HepG2 (cell line): Measurements from ENCODE around the gene MYO1E. TPM values are rescaled to one million over a fixed set of nuclear protein-coding genes. Genes with fewer than 3 reads are reported as not detected.

Source experiments
- ARNT ChIP-seq: fragments of 450-650 bp; IDR thresholded peaks from 2 replicates; pipeline ENCODE4 v1.6.1; 2017
- ATF4 ChIP-seq, 2 experiments: fragments of 450-650 bp in 1 of 2; sonication (generic) in 1 of 2; formaldehyde crosslinking; IDR thresholded peaks; 2 replicates each; pipeline versions ENCODE4 v1.5.0 to v1.8.0; 2020 to 2022; ENCODE audit warnings: mild to moderate bottlenecking in 1 of 2, missing genetic modification reagents in 1 of 2
- DR1 ChIP-seq: sonication (generic); formaldehyde crosslinking; IDR thresholded peaks from 2 replicates; pipeline ENCODE4 v1.8.0; 2021; ENCODE audit warnings: mild to moderate bottlenecking, missing genetic modification reagents, inconsistent platforms
- GLI4 ChIP-seq: sonication (generic); formaldehyde crosslinking; IDR thresholded peaks from 2 replicates; pipeline ENCODE4 v1.5.1; 2020; ENCODE audit warnings: missing genetic modification reagents, mild to moderate bottlenecking, moderate library complexity, borderline replicate concordance
- GPN1 ChIP-seq: sonication (generic); formaldehyde crosslinking; IDR thresholded peaks from 2 replicates; pipeline ENCODE4 v1.5.1; 2020; ENCODE audit warnings: missing genetic modification reagents, borderline replicate concordance
- GTF2F1 ChIP-seq: fragments of 150-350 bp; IDR thresholded peaks from 2 replicates; pipeline ENCODE4 v1.6.1; 2014; ENCODE audit warnings: low read length
- HDAC2 ChIP-seq: sonication (generic); formaldehyde crosslinking; IDR thresholded peaks from 2 replicates; pipeline ENCODE4 v1.4.0; 2020; ENCODE audit warnings: missing genetic modification reagents
- HNRNPLL ChIP-seq: fragments of 200-400 bp; formaldehyde crosslinking; IDR thresholded peaks from 2 replicates; pipeline ENCODE4 v1.6.1; 2017; ENCODE audit warnings: mild to moderate bottlenecking, low read depth, low read length; ENCODE audit not compliant: poor library complexity, severe bottlenecking
- HOMEZ ChIP-seq: IDR thresholded peaks from 2 replicates; pipeline ENCODE4 v1.6.1; 2016; ENCODE audit warnings: low read depth
- MAZ ChIP-seq, 2 experiments: sonication (generic) in 1 of 2; formaldehyde crosslinking in 1 of 2; IDR thresholded peaks; 2 replicates each; pipeline versions ENCODE4 v1.5.0 to v1.6.1; 2012 to 2020; ENCODE audit warnings: low read depth in 2 of 2, mild to moderate bottlenecking in 2 of 2, borderline replicate concordance in 1 of 2, improper control_type of control experiment in 1 of 2, low read length in 1 of 2, missing genetic modification reagents in 1 of 2, moderate library complexity in 1 of 2
- NFRKB ChIP-seq: fragments of 450-650 bp; IDR thresholded peaks from 2 replicates; pipeline ENCODE4 v1.6.1; 2017
- NONO ChIP-seq, 2 experiments: fragments of 450-650 bp in 1 of 2; sonication (generic) in 1 of 2; formaldehyde crosslinking in 1 of 2; IDR thresholded peaks in 1 of 2; conservative IDR thresholded peaks in 1 of 2; 2 replicates each; pipeline versions ENCODE4 v1.6.1 to v1.8.0; 2017 to 2022; ENCODE audit warnings: mild to moderate bottlenecking in 1 of 2, missing genetic modification reagents in 1 of 2, moderate library complexity in 1 of 2
- NPAS2 ChIP-seq: sonication (generic); formaldehyde crosslinking; IDR thresholded peaks from 2 replicates; pipeline ENCODE4 v1.8.0; 2022; ENCODE audit warnings: mild to moderate bottlenecking, missing genetic modification reagents, borderline replicate concordance
- PAWR ChIP-seq: sonication (generic); formaldehyde crosslinking; IDR thresholded peaks from 2 replicates; pipeline ENCODE4 v1.4.0; 2020; ENCODE audit warnings: missing genetic modification reagents, mild to moderate bottlenecking, borderline replicate concordance
- PCBP2 ChIP-seq: fragments of 200-400 bp; formaldehyde crosslinking; optimal IDR thresholded peaks from 2 replicates; pipeline ENCODE3; 2018; ENCODE audit warnings: low read length, low read depth; ENCODE audit not compliant: poor library complexity, severe bottlenecking
- PLSCR1 ChIP-seq: sonication (generic); formaldehyde crosslinking; IDR thresholded peaks from 2 replicates; pipeline ENCODE4 v1.5.0; 2020; ENCODE audit warnings: missing genetic modification reagents, mild to moderate bottlenecking, borderline replicate concordance
- PRPF4 ChIP-seq: fragments of 200-400 bp; formaldehyde crosslinking; IDR thresholded peaks from 2 replicates; pipeline ENCODE4 v1.6.1; 2016; ENCODE audit warnings: low read length, low read depth; ENCODE audit not compliant: poor library complexity, severe bottlenecking
- SIX1 ChIP-seq: sonication (generic); formaldehyde crosslinking; IDR thresholded peaks from 2 replicates; pipeline ENCODE4 v1.4.0; 2020; ENCODE audit warnings: missing genetic modification reagents, borderline replicate concordance
- SIX4 ChIP-seq: sonication (generic); formaldehyde crosslinking; IDR thresholded peaks from 2 replicates; pipeline ENCODE4 v1.4.0; 2020; ENCODE audit warnings: missing genetic modification reagents
- TBX2 ChIP-seq: sonication (generic); formaldehyde crosslinking; IDR thresholded peaks from 2 replicates; pipeline ENCODE4 v1.5.0; 2020; ENCODE audit warnings: missing genetic modification reagents, mild to moderate bottlenecking, borderline replicate concordance
- ZNF124 ChIP-seq: sonication (generic); formaldehyde crosslinking; IDR thresholded peaks from 2 replicates; pipeline ENCODE4 v1.4.0; 2020; ENCODE audit warnings: missing genetic modification reagents
- ZNF574 ChIP-seq: sonication (generic); formaldehyde crosslinking; IDR thresholded peaks from 2 replicates; pipeline ENCODE4 v1.4.0; 2020; ENCODE audit warnings: missing genetic modification reagents
- ZNF850 ChIP-seq: sonication (generic); formaldehyde crosslinking; conservative IDR thresholded peaks from 2 replicates; pipeline ENCODE4 v1.9.0; 2021; ENCODE audit warnings: mild to moderate bottlenecking, missing genetic modification reagents
- polyA plus RNA-seq, 8 experiments: library from polyadenylated mRNA; depleted of rRNA in 3 of 8; stranded (reverse) in 7 of 8; unstranded in 1 of 8; fragments of >200 nt; fragmentation: Illumina TruSeq in 4 of 8; extraction: Trizol in 4 of 8; gene quantifications; 2 replicates each; pipeline versions ENCODE4 v1.2.1 to v1.2.3, GENCODE V29; 2011 to 2016; ENCODE audit warnings: low read depth in 4 of 8, missing spikeins in 1 of 8, mixed read lengths in 1 of 8; ENCODE audit not compliant: insufficient read depth in 1 of 8
- total RNA-seq, 5 experiments: library from RNA; depleted of rRNA; stranded (reverse); fragments of >200 nt; fragmentation: Illumina TruSeq; extraction: Trizol; gene quantifications; 2 replicates each; pipeline ENCODE4 v1.2.3, GENCODE V29; 2016; ENCODE audit warnings: low read depth in 1 of 5

Gene MYO1E
- total and polyA plus RNA-seq, 2 of the 13 experiments (the other 11 are each of a cell fraction or from before 2014, with no cell fraction given), result 15.7 to 25.1 TPM

GRCh38 chr15:59372352-59373211 is at the start of gene MYO1E (continued):
- peak; percentile 82; the same call in 1 of the 2 replicates for TF ChIP-seq GLI4 (CRISPR knock-in tag)
- peak; percentile 65 for TF ChIP-seq TBX2 (CRISPR knock-in tag)
- no peak for TF ChIP-seq ARNT
- TF ChIP-seq SIX4, result 0 out of 2 replicates have a peak, but pooled peaks have one; percentile 34
- TF ChIP-seq PRPF4, result no peak
- no peak for TF ChIP-seq PLSCR1 (CRISPR knock-in tag)
- no peak for TF ChIP-seq GTF2F1
- no peak for TF ChIP-seq SIX1 (CRISPR knock-in tag)
- no peak for TF ChIP-seq NFRKB
- TF ChIP-seq ATF4 (CRISPR knock-in tag; IDR thresholded peaks at IDR 0.05), result no peak
- TF ChIP-seq GPN1 (CRISPR knock-in tag), result no peak
- TF ChIP-seq NONO (IDR thresholded peaks at IDR 0.05), result no peak
- peak; percentile 61; the same call in 1 of the 2 replicates for TF ChIP-seq NONO (CRISPR knock-in tag; conservative IDR thresholded peaks at IDR 0.05)
- peak; percentile 97 for TF ChIP-seq HNRNPLL
- TF ChIP-seq HDAC2 (CRISPR knock-in tag), result peak; percentile 52
- TF ChIP-seq PAWR (CRISPR knock-in tag), result no peak
- TF ChIP-seq HOMEZ (CRISPR knock-in tag), result peak; percentile 73
- no peak for TF ChIP-seq NPAS2 (CRISPR knock-in tag)
- TF ChIP-seq DR1 (CRISPR knock-in tag), result peak; percentile 88
- no peak for TF ChIP-seq PCBP2
- TF ChIP-seq ZNF574 (CRISPR knock-in tag), result peak; percentile 69; the same call in 1 of the 2 replicates
- no peak for TF ChIP-seq ZNF124 (CRISPR knock-in tag)
- no peak for TF ChIP-seq ZNF850 (CRISPR knock-in tag)
- TF ChIP-seq MAZ (IDR thresholded peaks at IDR 0.05; ENCODE audit: borderline replicate concordance, low read depth, low read length), result no peak
- 0 out of 2 replicates have a peak, but pooled peaks have one; percentile 25 for TF ChIP-seq MAZ (CRISPR knock-in tag; IDR thresholded peaks at IDR 0.05; ENCODE audit: low read depth)
